ENCODE data around the gene LAMC3. TPM values are rescaled to one million over a fixed set of nuclear protein-coding genes. Genes with fewer than 3 reads are reported as not detected.

Gene LAMC3
- total RNA-seq, 2 donors from 2014 or later: 3.9 to 16.8 TPM

DNA sequence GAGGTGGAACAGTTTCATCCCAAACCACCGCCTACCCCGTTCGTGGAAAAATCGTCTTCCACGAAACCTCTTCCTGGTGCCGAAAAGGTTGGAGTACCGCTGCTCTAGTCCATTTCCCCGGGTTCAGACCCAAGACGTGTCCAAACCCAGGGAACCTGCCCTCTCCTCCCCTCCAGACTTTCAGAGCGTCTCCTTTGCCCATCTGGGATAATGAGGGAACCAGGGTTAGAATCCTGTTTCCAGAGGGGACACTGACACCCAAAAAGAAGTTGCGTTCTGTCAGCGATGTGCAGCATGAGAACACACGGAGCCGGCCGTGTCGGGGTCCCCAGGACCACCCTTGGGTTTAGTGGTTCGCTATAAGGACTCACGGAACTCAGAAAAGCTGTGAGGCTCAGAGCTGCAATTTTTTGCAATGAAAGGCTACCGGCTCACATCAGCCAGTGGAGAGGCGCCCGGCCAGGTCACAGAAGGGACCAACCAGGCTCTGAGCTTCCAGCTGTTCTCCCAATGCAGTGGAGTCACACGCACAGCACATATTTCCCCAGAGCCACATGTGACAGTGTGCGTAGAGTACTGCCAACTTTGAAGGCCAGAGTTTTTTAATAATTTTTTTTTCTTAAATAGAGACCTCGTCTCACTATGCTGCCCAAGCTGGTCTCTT lies 19.4 kb downstream of the LAMC3 start:
- Histone ChIP-seq H3K27ac (no peak overlapping the region), H3K9me3 (no peaks in the 10 kb centered on the region), H3K4me3 (no peak overlapping the region), H3K36me3 (replicated peaks in 1 of 2; ENCODE audit: insufficient read depth in 1 of 2, low read depth in 2 of 2) (no peaks in the 10 kb centered on the region), H3K27me3 (no peaks in the 10 kb centered on the region), H3K4me1 (no peaks in the 10 kb centered on the region)
- no peak for TF ChIP-seq POLR2A (IDR thresholded peaks at IDR 0.05)
- TF ChIP-seq, protein P1, sequence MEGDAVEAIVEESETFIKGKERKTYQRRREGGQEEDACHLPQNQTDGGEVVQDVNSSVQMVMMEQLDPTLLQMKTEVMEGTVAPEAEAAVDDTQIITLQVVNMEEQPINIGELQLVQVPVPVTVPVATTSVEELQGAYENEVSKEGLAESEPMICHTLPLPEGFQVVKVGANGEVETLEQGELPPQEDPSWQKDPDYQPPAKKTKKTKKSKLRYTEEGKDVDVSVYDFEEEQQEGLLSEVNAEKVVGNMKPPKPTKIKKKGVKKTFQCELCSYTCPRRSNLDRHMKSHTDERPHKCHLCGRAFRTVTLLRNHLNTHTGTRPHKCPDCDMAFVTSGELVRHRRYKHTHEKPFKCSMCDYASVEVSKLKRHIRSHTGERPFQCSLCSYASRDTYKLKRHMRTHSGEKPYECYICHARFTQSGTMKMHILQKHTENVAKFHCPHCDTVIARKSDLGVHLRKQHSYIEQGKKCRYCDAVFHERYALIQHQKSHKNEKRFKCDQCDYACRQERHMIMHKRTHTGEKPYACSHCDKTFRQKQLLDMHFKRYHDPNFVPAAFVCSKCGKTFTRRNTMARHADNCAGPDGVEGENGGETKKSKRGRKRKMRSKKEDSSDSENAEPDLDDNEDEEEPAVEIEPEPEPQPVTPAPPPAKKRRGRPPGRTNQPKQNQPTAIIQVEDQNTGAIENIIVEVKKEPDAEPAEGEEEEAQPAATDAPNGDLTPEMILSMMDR (IDR thresholded peaks at IDR 0.05): no peak
- DNase-seq (no peak), ATAC-seq (peak; percentile 47)
- intact Hi-C loops (cut with DNase I): no loop called here
- 69 to 72% methylated on average over 24 of the region's 24 CpGs for WGBS, 2 donors

DNA sequence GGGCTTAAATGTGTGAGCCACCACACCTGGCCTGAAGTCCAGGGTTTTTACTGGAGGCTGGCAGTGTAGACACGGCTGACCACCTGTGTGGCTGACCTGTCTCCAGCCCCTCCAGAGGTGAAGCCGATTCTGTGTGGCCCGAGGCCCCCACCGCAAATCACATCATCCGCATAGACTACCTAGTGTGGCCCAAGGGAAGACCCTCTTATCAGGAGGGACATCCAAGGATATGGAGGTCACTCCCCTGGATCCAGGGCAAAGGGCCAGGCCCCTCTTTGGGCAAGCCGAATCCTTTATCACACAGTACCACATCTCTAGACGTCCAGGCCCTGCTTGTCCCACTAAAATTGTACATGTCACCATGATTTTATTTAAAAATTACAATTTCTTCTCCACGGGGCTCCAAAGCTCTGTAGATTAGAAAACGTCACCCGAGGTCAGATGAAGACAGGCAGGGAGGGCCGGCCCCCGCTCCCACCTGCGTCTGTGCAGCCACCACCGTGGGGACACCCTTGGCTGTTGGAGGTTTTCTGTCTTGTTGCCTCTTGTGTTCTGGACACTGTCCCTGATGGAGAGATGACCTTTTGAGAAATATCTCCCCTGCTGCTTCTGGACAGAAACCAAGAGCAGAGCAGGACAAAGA lies 20.1 kb downstream of the LAMC3 start:
- WGBS, 2 donors: 62 to 70% methylated on average over 10 to 13 of the region's 14 CpGs
- no peak for TF ChIP-seq POLR2A (IDR thresholded peaks at IDR 0.05)
- no peak for DNase-seq

DNA sequence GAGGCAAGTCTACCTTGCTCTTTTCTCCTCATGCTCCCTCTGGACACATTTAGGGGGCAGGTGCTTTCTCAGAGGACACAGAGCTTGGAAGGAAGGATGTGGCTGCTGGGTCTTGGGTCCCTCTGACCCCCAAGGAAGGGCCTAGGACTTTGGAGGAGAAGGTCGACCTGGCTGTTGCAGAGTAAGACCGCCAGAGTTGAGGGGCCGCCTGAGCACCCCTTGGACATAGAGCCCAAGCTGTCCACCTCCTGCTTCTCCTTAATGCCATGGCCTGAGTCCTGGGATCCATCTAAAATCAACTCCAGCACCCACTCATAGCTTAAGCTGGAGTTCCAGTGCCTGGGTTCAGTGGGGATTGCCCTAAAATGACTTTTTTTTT lies 20.6 kb downstream of the LAMC3 start:
- Histone ChIP-seq H3K4me1 (no peaks in the 10 kb centered on the region), H3K9me3 (no peaks in the 10 kb centered on the region), H3K27ac (no peak overlapping the region), H3K27me3 (no peaks in the 10 kb centered on the region), H3K4me3 (no peak overlapping the region), H3K36me3 (replicated peaks in 1 of 2; ENCODE audit: insufficient read depth in 1 of 2, low read depth in 2 of 2) (no peaks in the 10 kb centered on the region)
- TF ChIP-seq, protein P1 (IDR thresholded peaks at IDR 0.05): no peak
- TF ChIP-seq POLR2A (IDR thresholded peaks at IDR 0.05): no peak
- WGBS, 2 donors: 55 to 61% methylated on average over 3 of the region's 3 CpGs
- DNase-seq (no peak), ATAC-seq (no peak)
- intact Hi-C loops (cut with DNase I): no loop called here

More for the DNA sequence above, 20.1 kb downstream of the LAMC3 start:
- H3K27me3 ChIP-seq: no peaks in the 10 kb centered on the region
- H3K4me3 ChIP-seq: no peak overlapping the region
- H3K27ac ChIP-seq: no peak overlapping the region
- H3K9me3 ChIP-seq: no peaks in the 10 kb centered on the region
- no peak for ATAC-seq
- no peaks in the 10 kb centered on the region for H3K36me3 ChIP-seq (replicated peaks in 1 of 2; ENCODE audit: insufficient read depth in 1 of 2, low read depth in 2 of 2)
- H3K4me1 ChIP-seq: no peaks in the 10 kb centered on the region
- intact Hi-C loops (cut with DNase I): no loop called here

DNA sequence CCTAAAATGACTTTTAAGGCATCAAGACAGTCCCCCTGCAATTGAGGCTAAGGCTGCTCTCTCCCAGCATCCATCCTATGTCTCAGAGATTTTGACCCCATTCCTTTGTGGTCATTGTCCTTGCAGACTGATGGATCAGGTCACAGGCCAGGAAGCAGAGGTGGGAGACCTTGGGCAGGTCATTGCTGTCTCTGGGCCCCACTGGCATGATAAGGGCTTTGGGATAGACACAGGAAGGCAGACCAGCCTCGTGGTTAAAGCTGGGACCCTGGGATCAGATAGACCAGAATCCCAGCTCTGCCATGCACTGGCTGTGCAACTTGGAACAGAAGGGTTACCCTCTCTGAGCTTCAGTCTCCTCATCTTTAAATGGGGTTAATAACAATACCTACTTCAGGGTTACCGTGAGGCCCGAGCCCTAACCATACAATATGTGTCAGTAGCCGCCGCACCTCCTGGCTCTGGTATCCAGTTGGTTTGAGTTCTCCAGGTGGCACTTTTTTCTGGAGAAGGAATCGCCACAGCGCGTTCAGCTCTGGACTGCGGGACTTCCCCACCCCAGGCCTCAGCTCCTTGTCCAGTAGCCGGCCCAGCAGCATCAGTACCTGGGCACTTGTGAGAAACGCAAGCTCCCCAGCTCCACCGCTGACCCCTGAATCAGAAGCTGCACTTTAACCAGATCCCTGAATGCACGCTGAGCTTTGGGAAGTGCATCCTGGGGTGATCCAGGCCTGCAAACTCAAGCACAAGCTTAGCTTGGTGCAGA lies 21.4 kb downstream of the LAMC3 start:
- Histone ChIP-seq H3K27ac (no peak overlapping the region), H3K4me3 (no peak overlapping the region), H3K4me1 (no peaks in the 10 kb centered on the region), H3K27me3 (no peaks in the 10 kb centered on the region), H3K36me3 (replicated peaks in 1 of 2; ENCODE audit: insufficient read depth in 1 of 2, low read depth in 2 of 2) (no peaks in the 10 kb centered on the region), H3K9me3 (no peaks in the 10 kb centered on the region)
- no peak for ATAC-seq
- TF ChIP-seq, protein P1 (IDR thresholded peaks at IDR 0.05): no peak
- TF ChIP-seq POLR2A (IDR thresholded peaks at IDR 0.05): no peak
- WGBS, 2 donors: 75 to 79% methylated on average over 9 to 13 of the region's 13 CpGs
- DNase-seq: no peak
- intact Hi-C loops (cut with DNase I): no loop called here

DNA sequence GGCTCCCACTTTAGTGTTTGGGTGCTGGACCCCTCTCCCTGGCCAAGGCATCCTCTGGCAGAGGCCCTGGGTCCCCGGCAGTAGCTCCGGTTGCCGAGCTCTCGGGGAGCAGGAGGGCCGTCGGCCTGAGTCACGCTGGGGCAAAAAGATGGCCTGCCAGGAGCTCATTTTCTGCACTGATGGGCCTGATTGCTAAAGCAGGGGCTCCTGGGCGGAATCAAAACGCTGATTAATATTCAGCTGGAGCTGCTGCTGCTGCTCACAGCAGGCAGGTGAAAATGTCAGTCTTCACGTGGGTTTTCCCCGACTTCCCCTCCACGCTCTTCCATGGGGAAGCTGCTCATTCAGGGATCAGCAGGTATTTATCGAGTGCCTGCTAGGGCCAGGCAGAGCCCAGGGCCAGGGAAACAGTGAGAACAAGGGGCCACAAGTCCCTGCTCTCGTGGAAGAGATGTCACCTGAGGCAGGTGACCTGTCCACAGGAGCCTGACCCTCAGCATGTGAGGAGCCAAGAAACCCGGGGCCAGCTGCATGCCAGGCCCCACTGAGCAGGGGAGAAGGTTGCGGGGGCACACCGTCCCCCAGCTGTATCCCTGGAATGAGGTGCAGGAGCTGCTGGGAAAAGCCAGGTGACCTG lies 22.1 kb downstream of the LAMC3 start:
- DNase-seq (no peak), ATAC-seq (no peak)
- Histone ChIP-seq H3K4me3 (no peak overlapping the region), H3K36me3 (replicated peaks in 1 of 2; ENCODE audit: insufficient read depth in 1 of 2, low read depth in 2 of 2) (no peaks in the 10 kb centered on the region), H3K9me3 (no peaks in the 10 kb centered on the region), H3K27ac (no peak overlapping the region), H3K4me1 (no peaks in the 10 kb centered on the region), H3K27me3 (no peaks in the 10 kb centered on the region)
- TF ChIP-seq, protein P1 (IDR thresholded peaks at IDR 0.05): no peak
- no peak for TF ChIP-seq POLR2A (IDR thresholded peaks at IDR 0.05)
- intact Hi-C loops (cut with DNase I): no loop called here
- 65 to 81% methylated on average over 7 to 17 of the region's 17 CpGs for WGBS, 2 donors
